A673 (cell line): ENCODE data around the gene METTL24.

Experiments used
- CTCF ChIP-seq: fragments of 300-800, 200-600 bp; sonication (generic); conservative IDR thresholded peaks from 2 replicates; pipeline ENCODE4 v1.5.1; 2017; ENCODE audit warnings: low read depth, mild to moderate bottlenecking, antibody characterized with exemption, low read length, moderate library complexity, mixed read lengths
- EZH2 ChIP-seq: fragments of 200-600 bp; sonication (generic); IDR thresholded peaks from 2 replicates; pipeline ENCODE4 v1.6.1; 2017; ENCODE audit warnings: borderline replicate concordance, low read depth, mild to moderate bottlenecking, mixed read lengths, antibody characterized with exemption, low read length; ENCODE audit not compliant: poor library complexity, severe bottlenecking

GRCh38 chr6:110226261-110226660 lies 131.9 kb downstream of the METTL24 start:
- no peak for TF ChIP-seq EZH2
- TF ChIP-seq CTCF, result no peak
